ENCODE measurements around the gene TMEM198. TPM values are rescaled to one million over a fixed set of nuclear protein-coding genes. Genes with fewer than 3 reads are reported as not detected.

The TMEM198 gene
- total and polyA plus RNA-seq, 9 of the 15 experiments (the other 6 are each of a cell fraction or from before 2014, with no cell fraction given), result 0.03 to 3.8 (median 1.0) TPM

- no peak for TF ChIP-seq IFI16 (CRISPR knock-in tag; IDR thresholded peaks at IDR 0.05)
- no peak for TF ChIP-seq ZNF165 (CRISPR knock-in tag; IDR thresholded peaks at IDR 0.05; ENCODE audit: borderline replicate concordance)
- peak; percentile 76 for TF ChIP-seq CBFA2T2 (conservative IDR thresholded peaks at IDR 0.05)
- no peak for TF ChIP-seq ETV6 (IDR thresholded peaks at IDR 0.05; ENCODE audit: borderline replicate concordance in 1 of 2, low read depth in 2 of 2, low read length in 1 of 2)
- TF ChIP-seq ETV6 (CRISPR knock-in tag; IDR thresholded peaks at IDR 0.05; ENCODE audit: borderline replicate concordance), result no peak
- no peak for TF ChIP-seq FOS (IDR thresholded peaks at IDR 0.05; ENCODE audit: extremely low read depth, insufficient read length)
- 0 out of 2 replicates have a peak, but pooled peaks have one; percentile 49 for TF ChIP-seq MTA3 (IDR thresholded peaks at IDR 0.05; ENCODE audit: borderline replicate concordance)
- no peak for TF ChIP-seq ELK1 (CRISPR knock-in tag; IDR thresholded peaks at IDR 0.05)
- TF ChIP-seq ZBTB40 (IDR thresholded peaks at IDR 0.05), result no peak
- no peak for TF ChIP-seq ZBTB40 (CRISPR knock-in tag; IDR thresholded peaks at IDR 0.05)
- no peak for TF ChIP-seq ZNF324 (CRISPR knock-in tag; IDR thresholded peaks at IDR 0.05)
- no peak for TF ChIP-seq SETDB1 (IDR thresholded peaks at IDR 0.05; ENCODE audit: low read length)
- TF ChIP-seq POLR2B (IDR thresholded peaks at IDR 0.05; ENCODE audit: low read depth, partially characterized antibody), result no peak
These were observed 22.6 kb upstream of the TMEM198 start (continued) for GRCh38 chr2:219521066-219521880.

Measured in K562 (cell line).